ENCODE measurements around the gene ZSWIM4. TPM values are rescaled to one million over a fixed set of nuclear protein-coding genes. Genes with fewer than 3 reads are reported as not detected.

The ZSWIM4 gene
- total and polyA plus RNA-seq, 12 donors, result 1.2 to 7.1 (median 2.7) TPM

DNA sequence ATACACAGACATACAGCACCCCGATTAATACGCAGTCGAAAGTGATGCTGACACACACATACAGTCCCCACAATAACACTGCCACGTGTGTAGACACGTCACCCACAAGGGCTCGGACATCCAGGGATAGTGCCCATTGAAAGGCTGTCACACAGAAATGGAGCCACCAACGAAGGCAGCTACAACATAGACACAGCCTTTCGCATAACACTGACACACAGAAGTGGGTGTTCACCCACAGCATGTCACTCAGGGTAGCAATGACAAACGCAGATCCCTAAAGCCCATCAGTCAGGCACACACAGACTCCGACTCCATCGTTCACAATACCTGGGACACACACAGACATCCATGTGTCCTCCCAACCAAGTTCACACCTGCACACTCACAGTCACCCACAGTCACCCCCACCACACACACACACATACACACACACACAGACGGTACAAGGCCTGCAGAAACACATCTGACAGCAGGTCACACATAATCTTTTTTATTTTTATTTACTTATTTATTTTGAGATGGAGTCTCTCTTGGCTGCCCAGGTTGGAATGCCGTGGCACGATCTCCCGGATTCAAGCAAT lies 71.3 kb downstream of the ZSWIM4 start:
- Histone ChIP-seq H3K9me3 (no peaks in the 10 kb centered on the region), H3K36me3 (no peaks in the 10 kb centered on the region), H3K4me3 (peak overlapping the region in 8 of 10 donors; percentile 56 to 86 (median 75)), H3K4me1 (peaks cover 6 to 29% (median 19%) of the 10 kb centered on the region in 9 donors), H3K27ac (peak overlapping the region in 3 of 10 donors; percentile 55 to 64 (median 59)), H3K27me3 (peaks cover 0 to 29% (median 0%) of the 10 kb centered on the region in 7 donors)
- ATAC-seq (no peak), DNase-seq (no peak)
- TF ChIP-seq, protein P1, sequence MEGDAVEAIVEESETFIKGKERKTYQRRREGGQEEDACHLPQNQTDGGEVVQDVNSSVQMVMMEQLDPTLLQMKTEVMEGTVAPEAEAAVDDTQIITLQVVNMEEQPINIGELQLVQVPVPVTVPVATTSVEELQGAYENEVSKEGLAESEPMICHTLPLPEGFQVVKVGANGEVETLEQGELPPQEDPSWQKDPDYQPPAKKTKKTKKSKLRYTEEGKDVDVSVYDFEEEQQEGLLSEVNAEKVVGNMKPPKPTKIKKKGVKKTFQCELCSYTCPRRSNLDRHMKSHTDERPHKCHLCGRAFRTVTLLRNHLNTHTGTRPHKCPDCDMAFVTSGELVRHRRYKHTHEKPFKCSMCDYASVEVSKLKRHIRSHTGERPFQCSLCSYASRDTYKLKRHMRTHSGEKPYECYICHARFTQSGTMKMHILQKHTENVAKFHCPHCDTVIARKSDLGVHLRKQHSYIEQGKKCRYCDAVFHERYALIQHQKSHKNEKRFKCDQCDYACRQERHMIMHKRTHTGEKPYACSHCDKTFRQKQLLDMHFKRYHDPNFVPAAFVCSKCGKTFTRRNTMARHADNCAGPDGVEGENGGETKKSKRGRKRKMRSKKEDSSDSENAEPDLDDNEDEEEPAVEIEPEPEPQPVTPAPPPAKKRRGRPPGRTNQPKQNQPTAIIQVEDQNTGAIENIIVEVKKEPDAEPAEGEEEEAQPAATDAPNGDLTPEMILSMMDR (IDR thresholded peaks at IDR 0.05), result no peak
- WGBS, 2 donors, result 71 to 75% methylated on average over 15 of the region's 15 CpGs
- intact Hi-C loops (cut with DNase I), result loop anchor here in 3 of 10 donors (5.0 to 10.0 kb wide), 3 partner anchors 269 to 592 kb away; no protein-coding TSS in a partner anchor

DNA sequence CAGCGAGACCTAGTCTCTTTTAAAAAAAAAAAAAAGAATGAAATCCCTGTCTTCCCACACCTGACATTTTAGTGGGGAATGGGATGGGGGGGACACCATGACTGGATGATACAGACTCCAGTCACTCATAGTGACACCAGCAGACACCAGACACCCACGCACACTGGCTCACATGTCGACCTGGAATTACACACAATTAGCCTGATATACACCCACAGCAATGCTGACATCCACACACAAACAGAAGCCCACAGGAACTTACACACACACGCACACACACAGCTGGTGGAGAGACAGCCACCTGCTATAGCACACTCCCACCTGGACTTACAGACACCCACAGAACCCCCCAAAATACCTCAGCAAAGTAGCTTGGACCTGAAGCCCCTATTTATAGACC lies 73.4 kb downstream of the ZSWIM4 start:
- no peak for ATAC-seq
- no peak for DNase-seq
- intact Hi-C loops (cut with DNase I), result loop anchor here in 3 of 10 donors (5.0 to 10.0 kb wide), 3 partner anchors 271 to 594 kb away; no protein-coding TSS in a partner anchor
- Histone ChIP-seq H3K4me3 (no peak overlapping the region), H3K9me3 (no peaks in the 10 kb centered on the region), H3K4me1 (peaks cover 3 to 28% (median 13%) of the 10 kb centered on the region in 9 donors), H3K27me3 (peaks cover 0 to 44% (median 0%) of the 10 kb centered on the region in 7 donors), H3K27ac (peak overlapping the region in 1 of 10 donors; percentile 37), H3K36me3 (no peaks in the 10 kb centered on the region)
- WGBS, 2 donors, result 86 to 89% methylated on average over 4 of the region's 4 CpGs
- TF ChIP-seq, protein P1 (IDR thresholded peaks at IDR 0.05), result no peak

DNA sequence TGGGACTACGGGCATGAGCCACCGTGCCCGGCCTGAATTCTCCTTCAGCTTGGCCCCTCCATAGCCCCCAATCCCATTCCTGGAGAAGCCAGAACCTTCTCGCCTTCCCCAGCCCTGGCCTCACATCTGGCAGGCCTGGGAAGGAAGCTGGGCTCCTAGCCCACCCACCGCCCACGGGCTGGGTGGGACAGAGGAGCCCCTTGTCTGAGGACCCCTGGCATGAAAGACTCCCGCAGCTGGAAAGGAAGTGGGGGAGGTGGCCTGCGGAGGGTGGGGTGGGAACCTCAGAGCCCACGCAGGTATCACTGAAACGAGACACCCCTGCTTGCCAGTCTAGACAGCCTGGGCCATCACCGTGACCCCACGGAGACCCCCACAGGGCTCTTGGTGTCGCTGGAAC lies 74.0 kb downstream of the ZSWIM4 start:
- Histone ChIP-seq H3K36me3 (no peaks in the 10 kb centered on the region), H3K27me3 (peaks cover 0 to 43% (median 0%) of the 10 kb centered on the region in 7 donors), H3K9me3 (no peaks in the 10 kb centered on the region), H3K27ac (peak overlapping the region in 1 of 10 donors; percentile 37), H3K4me1 (peaks cover 3 to 23% (median 12%) of the 10 kb centered on the region in 9 donors), H3K4me3 (no peak overlapping the region)
- intact Hi-C loops (cut with DNase I), result loop anchor here in 3 of 10 donors (5.0 to 10.0 kb wide), 3 partner anchors 272 to 594 kb away; no protein-coding TSS in a partner anchor
- no peak for DNase-seq
- no peak for ATAC-seq
- TF ChIP-seq, protein P1 (IDR thresholded peaks at IDR 0.05), result no peak
- 72 to 74% methylated on average over 13 of the region's 13 CpGs for WGBS, 2 donors

DNA sequence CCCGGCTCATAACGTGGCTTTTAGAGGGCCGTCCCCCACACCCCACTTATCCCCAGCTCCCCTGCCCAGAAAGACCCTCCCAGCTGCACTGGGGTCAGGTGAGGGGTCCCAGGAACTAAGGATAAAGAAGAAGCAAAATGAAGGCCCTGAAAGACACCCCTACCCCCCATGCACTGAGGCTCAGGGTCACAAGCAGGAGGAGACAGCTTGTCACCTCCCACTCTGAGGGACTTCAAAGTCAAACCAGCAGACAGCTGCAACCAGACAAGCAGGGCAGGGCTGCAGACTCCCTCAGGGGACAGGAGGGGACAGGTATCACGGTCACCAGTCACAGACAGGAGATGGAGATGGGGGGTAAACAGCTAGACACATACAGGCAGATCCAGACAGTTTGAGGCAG lies 75.6 kb downstream of the ZSWIM4 start:
- Histone ChIP-seq H3K4me3 (no peak overlapping the region), H3K4me1 (peaks cover 3 to 17% (median 8%) of the 10 kb centered on the region in 9 donors), H3K9me3 (no peaks in the 10 kb centered on the region), H3K27me3 (peaks cover 0 to 31% (median 0%) of the 10 kb centered on the region in 7 donors), H3K27ac (no peak overlapping the region), H3K36me3 (no peaks in the 10 kb centered on the region)
- WGBS, 2 donors, result 89 to 95% methylated on average over 4 of the region's 4 CpGs
- TF ChIP-seq, protein P1 (IDR thresholded peaks at IDR 0.05), result no peak
- intact Hi-C loops (cut with DNase I), result loop anchor here in 1 of 10 donors (10.0 kb wide), 1 partner anchor 266 kb away; no protein-coding TSS in a partner anchor
- ATAC-seq (no peak), DNase-seq (no peak)

Measured in heart right ventricle (tissue), 16 donors.